Stimulated activated CD8-positive, alpha-beta memory T cell treated with anti-CD3 and anti-CD28 coated beads, Interleukin-4, amount 100 ng/mL, for 24 hours (primary cell): Measurements from ENCODE around the gene ELF1.
"Not testable (repeated sequence)": the region's sequence is repeated elsewhere in the genome, so short reads cannot be mapped to it uniquely, and the experiment has no call there.

Experiments
- DNase-seq: peaks from one replicate; pipeline ENCODE4 v3.0.0-alpha.2; 2020; ENCODE audit warnings: low read depth

The ELF1 gene

DNA sequence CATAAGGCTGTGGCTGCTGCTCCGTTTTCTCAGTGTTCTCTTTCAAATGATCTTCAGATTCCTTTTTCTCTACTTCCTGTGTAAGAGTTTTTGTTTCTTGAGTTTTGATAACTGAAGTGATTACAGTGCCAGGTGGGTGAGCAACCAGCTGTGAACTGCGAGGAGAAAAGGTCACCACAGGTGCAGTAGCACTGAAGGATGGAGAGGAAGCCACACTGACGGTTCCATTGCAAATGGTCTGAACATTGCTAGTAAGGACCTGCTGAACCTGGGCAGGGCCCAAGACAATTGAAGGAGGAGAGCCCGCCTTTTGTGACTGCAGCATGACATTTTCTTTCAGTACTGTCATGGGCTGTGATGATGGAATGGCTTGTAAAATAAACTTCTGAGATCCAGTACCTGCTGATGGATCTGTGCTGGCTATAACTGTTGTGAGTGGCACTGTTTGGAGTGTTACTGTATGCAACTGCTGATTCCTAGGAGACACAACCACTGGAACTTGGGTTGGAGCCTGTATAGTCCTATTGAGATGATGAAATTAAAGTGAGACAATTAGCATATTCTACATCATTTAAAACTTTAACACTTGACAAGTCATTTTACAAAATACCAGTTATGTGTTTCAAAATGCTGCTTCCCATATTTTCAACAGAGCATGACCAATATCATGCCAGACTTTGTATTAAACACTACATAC lies 85.5 kb downstream of the ELF1 start:
- DNase-seq = no peak

- DNase-seq = no peak
Observed at GRCh38 chr13:40932252-40932651, 86.9 kb downstream of the ELF1 start.

- no peak for DNase-seq
Observed at GRCh38 chr13:40931719-40932118, 87.4 kb downstream of the ELF1 start.

- DNase-seq = not testable (repeated sequence)
Observed at GRCh38 chr13:40929883-40930282, 89.2 kb downstream of the ELF1 start.

DNA sequence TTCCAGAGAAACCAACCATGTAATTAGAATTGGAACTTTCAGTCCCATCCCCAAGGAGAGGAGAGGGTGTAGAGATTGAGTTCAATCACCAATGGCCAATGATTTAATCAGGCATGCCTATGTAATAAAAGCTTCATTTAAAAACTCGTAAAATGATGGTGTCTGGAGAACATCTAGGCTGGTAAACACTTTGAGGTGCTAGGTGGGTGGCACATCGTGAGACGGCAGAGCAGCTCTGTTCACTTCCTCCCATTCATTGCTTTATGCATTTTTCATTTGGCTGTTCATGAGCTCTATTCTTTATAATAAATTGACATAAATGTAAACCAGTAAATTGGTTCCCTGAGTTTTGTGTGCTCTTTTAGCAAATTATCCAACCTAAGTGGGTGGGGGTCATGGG lies 90.1 kb downstream of the ELF1 start:
- no peak for DNase-seq

DNA sequence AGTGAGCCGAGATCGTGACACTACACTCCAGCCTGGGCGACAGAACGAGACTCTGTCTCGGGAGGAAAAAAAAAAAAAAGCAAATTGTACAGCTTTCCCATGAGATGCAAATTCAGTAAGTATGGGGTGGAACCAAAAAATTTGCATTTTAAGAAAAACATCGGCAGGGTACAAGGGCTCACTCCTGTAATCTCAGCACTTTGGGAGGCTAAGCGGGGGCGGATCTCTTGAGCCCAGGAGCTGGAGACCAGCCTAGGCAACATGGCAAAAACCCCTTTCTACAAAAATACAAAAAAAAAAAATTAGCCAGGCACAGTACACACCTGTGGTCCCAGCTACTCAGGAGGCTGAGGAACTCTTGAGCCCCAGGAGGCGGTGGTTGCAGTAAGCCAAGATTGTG lies 91.2 kb downstream of the ELF1 start:
- no peak for DNase-seq

- no peak for DNase-seq
Observed at GRCh38 chr13:40923867-40924266, 95.2 kb downstream of the ELF1 start.

DNA sequence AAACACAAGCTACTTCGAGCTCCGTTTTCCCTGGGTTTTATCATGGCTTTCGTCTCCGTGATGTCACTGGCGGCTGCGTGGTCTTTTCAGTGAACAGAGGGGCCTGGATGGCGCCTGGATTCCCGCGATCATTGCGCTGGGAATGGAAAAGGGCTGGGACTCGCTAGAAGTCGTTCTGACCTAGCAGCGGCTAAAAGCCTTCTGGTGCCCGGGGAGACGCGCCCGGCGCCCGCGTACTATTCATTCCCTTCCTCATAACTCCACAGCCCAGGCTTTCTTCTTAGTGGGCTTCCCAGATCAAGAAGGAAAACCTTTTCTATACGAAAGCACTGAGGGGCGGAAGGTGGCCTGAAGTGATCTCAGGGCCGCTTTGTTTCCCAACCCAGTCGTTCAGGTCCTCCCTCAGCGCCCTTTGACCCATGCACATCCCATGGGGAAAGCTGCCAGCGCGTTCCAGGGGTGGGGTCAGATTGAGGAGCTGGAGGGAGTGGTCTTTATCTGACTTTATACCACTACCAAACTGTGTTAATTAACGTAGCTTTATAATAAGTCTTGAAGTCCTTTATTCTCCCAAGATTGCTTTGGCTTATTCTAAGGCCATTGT lies 96.6 kb downstream of the ELF1 start:
- DNase-seq = no peak

GRCh38 chr13:40920826-40921225 lies 98.3 kb downstream of the ELF1 start:
- no peak for DNase-seq

DNA sequence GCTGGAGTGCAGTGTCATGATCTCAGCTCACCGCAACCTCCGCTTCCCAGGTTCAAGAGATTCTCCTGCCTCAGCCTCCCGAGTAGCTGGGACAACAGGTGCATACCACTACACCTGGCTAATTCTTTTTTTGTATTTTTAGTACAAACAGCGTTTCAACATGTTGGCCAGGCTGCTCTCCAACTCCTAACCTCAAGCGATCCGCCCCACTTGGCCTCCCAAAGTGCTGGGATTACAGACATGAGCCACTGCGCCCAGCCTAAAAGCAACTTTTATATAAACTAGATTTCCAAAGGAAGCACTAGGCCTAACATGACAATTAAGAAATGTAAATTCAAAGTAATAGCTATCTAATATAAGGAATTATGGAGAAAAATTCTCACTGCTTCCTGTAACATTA lies 99.2 kb downstream of the ELF1 start:
- not testable (repeated sequence) for DNase-seq

DNA sequence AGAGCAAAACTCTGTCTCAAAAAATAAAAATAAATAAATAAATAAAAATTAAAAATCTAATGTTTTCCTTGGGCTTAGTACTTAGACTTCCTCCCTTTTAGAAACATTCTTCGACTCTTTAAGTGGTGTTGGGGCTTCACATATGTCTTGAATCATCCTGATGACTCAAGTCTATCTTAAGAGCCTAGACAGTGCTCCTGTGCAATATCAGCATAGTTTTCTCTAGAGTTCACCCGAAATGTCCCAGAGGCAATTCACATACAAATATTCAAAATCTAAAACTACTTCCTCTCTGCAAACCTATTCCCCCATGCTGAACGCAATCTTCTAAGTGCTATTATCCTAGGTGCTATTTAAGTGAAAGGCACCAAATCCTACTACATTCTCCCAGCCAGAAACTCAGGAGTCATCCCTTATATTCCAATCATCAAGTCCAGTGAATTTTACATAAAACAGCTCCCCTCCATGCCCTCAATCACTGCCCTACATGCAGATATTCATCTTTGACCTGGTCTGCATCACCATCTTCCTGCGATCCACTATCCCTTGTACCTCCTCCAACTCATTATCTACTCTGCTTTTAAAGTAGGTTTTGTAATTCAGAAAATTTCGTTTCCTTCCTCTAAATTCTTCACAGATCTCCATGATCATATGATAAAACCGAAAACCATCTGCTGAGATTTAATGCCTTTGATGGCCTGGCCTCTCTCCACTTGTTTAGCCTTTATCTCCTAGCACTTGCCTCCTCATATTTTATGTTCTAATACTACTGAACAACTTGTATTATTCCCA lies 102.7 kb downstream of the ELF1 start:
- DNase-seq = no peak

DNA sequence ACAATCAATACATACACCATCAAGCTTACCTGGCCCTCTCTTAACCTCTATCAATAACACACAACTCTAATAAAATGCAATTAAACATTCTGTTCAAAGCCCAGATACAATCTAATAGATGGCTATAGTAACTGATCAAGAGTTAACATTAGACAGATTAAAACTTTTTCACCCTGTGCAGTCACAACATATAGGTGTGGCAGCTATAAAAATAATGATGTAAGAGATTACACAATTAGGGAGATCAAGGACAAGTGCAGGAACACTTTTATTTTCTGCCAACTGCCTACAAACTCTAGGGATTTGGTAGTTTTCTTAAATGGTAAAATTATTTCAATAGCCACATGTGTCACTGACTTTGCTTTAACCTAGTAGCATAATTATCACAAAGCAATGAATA lies 104.3 kb downstream of the ELF1 start:
- not testable (repeated sequence) for DNase-seq

- no peak for DNase-seq
Observed at GRCh38 chr13:40911341-40911740, 107.8 kb downstream of the ELF1 start.

GRCh38 chr13:40910324-40911050 lies 108.6 kb downstream of the ELF1 start:
- no peak for DNase-seq

DNA sequence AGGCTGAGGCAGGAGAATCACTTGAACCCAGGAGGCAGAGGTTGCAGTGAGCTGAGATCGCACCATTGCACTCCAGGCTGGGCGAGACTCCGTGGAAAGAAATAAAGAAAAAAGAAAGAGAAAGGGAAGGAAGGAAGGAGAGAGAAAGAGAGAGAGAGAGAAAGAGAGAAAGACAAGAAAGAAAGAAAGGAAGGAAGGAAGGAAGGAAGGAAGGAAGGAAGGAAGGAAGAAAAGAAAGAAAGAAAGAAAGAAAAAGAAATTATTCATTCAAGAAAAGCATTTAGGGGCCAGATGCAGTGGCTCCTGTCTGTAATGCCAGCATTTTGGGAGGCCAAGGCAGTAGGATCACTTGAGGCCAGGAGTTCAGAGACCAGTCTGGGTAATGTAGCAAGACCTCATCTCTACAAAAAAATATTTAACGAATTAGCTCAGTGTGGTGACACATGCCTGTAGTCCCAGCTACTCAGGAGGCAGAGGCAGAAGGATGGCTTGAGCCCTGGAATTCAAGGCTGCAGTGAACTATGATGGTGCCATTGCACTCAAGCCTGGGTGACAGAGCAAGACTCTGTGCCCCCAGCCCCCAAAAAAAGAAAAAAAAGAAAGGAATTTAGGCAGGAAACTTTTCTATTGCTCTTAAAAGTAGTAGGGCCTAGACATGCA lies 109.4 kb downstream of the ELF1 start:
- not testable (repeated sequence) for DNase-seq

- no peak for DNase-seq
Observed at GRCh38 chr13:40908546-40908945, 110.6 kb downstream of the ELF1 start.

- DNase-seq = not testable (repeated sequence)
Observed at GRCh38 chr13:40901032-40901431, 118.1 kb downstream of the ELF1 start.

- DNase-seq = not testable (repeated sequence)
Observed at GRCh38 chr13:40900568-40900967, 118.5 kb downstream of the ELF1 start.

- no peak for DNase-seq
Observed at GRCh38 chr13:40897053-40897452, 122.1 kb downstream of the ELF1 start.

DNA sequence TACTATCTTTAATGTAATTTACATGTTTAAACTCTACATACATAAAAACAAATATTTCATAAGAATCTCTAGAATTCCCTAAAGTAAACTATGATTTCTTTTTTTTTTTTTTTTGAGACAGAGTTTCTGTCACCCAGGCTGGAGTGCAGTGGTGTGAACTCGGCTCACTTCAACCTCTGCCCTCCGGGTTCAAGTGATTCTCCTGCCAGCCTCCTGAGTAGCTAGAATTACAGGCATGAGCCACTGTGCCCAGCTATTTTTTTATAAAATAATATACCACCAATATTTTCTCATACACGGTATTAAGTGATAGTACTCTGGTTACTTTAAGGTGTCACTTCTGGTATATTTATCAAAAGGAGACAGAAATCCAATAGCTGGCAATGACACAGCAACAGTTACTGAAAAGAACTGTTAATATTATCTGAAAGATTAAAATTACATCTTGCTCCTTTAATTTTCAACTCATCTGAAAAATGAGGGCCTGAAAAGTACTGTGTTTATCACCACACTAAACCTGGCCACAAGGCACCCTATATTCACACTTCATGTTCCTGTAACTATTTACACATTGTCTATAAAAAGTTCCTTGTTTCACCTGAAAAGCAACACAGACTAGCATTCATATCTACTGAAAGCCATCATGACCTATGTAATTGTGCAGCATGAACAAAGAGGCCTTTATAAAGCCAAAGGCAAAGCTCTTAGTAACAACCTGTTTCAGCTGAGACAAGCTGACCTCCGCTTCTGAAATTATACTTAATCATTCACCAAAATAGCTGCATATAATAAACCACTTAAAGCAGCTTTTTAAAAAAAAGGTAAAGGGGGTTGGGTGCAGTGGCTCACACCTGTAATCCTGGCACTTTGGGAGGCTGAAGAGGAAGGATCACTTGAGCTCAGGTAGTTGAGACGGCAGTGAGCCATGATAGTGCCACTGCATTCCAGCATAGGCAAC lies 123.6 kb downstream of the ELF1 start:
- DNase-seq = no peak

DNA sequence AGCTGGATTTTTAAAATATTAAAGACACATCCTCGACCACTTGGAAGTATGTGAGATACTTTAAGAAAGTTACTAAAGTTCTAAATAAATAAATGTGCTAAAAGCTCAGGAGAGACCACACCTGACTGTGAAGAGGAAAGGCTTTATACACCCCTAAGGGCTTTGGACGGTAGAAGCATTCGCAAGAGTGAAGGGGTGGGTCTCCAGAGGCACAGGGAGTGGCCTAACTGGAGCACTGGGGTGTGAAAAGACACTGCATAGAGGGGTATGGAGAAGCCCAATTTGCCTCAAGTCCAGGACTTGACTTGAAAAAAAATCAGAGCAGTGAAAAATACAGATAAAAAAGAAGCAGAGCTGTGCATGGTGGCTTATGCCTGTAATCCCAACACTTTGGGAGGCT lies 125.5 kb downstream of the ELF1 start:
- not testable (repeated sequence) for DNase-seq
